NCI-H1930 (cell line): Measurements from ENCODE around the gene UVSSA.
"Not testable (repeated sequence)": the region's sequence is repeated elsewhere in the genome, so short reads cannot be mapped to it uniquely, and the experiment has no call there.

Experiments used
- DNase-seq, 2 experiments: peaks; one replicate each; lab custom pipeline; 2025; lab: John Stamatoyannopoulos, UW

UVSSA gene

GRCh38 chr4:1377606-1378261, 30.7 kb downstream of the UVSSA start:
- DNase-seq, result no peak

DNA sequence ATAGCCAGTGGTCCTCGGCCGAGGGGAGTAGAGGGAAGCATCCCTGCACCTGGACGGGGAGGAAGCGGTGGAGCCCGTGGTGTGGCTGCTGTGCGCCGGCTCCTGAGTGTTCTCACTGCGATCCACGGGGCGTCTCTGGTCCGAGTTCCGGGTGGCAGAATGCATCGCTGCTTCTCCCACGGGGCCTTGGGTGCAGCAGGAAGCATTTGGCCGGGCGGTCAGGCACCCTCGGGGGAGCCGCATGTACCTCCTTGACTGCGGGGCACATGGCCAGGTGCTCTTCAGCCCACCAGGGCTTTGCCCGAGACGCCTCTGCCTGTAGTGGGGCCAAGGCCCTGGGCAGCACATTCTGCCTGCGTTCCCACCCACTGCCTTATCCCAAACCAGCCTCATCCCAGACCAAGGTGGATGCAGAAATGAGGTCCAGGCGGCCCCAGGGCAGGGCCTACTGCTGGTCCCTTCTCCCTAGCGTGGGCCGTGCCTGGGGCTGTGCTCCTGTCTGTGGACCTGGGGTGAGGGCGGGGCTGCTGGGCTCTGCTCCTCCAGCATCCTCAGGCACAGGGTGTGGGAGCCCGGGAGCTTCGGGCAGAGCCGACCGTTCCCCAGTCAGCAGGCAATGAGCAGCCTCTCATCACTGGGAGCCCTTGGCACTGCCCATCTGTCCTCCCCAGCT, 31.7 kb downstream of the UVSSA start:
- no peak for DNase-seq

DNA sequence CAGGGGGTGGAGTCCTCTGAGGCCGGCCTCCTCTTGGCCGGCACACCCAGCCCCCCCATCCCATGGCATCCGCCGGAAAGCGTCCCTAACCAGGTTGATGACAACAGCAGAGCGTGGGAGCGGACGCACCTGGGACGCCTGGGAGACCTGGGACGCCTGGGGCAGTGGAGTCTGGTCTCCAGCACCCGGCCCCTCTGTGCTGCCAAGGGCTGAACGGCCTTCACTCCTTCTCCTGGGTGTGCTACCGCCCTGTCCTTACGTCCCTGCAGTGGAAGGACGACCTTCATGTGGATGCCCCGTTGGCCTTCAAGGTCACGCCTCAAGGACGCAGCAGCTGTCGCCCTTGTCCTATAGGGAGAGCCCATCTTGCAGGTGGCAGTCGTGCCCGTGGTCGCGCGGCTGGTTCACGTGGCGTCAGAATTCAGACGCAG, 32.4 kb downstream of the UVSSA start:
- DNase-seq, result no peak

- DNase-seq, result no peak
Observed at GRCh38 chr4:1379801-1380331, 32.9 kb downstream of the UVSSA start.

- DNase-seq, result no peak
Observed at GRCh38 chr4:1380368-1381151, 33.6 kb downstream of the UVSSA start.

DNA sequence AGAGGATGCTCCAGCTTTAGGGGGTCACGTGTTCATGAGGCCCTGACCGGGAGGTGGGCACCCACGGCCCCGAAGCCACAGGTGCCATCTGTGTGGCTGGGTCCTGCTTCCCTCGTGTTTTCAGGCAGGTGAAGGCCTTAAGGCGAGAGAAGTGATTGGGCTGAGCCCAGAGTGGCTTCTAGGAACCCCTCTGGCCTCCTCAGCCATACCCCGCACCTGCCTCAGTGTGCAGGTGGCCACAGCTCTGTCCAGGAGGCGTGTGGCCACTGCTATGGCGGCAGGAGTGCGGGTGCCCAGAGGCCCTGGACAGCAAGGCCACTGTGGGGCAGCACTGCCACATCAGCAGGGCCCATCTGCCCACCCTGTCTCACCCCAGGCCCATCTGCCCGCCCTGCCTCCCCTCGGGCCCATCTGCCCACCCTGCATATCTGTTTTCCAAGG, 34.2 kb downstream of the UVSSA start:
- no peak for DNase-seq

GRCh38 chr4:1381944-1382541, 35.0 kb downstream of the UVSSA start:
- no peak for DNase-seq

- no peak for DNase-seq
Observed at GRCh38 chr4:1382776-1383727, 36.0 kb downstream of the UVSSA start.

DNA sequence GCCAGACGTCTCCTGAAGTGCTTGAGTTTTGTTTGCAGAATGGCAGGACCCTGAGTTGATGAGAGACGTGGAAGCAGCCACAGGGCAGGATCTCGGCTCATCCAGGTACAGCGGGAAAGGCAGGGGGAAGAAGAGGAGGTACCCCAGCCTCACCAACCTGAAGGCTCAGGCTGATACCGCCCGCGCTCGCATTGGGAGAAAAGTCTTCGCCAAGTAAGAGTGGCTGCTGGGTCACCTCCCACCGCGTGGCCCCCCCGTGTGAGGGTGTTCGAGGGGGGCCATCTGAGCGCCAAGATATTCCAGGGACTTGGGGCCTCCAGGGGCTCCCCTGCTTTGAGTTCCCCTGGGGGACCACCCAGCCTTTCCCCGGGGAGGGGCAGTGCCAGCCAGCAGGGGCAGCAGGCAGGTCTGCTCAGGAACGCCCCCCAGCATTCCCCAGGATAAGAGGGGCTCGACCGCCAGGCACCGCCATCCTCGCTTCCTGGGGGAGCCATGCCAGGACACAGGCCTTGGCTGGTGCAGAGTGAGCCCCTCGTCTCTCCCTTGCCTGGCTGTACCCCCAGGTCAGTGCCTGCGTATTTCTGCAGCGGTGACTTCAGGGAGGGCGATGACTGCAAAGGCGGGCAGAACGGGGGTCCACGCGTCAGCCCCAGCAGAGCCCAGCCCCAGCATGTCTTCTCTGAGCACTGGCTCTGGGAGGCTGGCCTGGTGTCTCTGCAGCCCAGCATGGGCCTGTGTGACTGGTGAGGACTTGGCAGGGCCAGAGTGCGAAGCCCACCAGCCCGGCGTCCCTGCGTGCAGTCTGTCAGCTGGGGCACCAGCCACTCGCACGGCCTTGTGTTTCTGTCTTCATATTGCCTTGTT, 37.0 kb downstream of the UVSSA start:
- DNase-seq, result no peak

DNA sequence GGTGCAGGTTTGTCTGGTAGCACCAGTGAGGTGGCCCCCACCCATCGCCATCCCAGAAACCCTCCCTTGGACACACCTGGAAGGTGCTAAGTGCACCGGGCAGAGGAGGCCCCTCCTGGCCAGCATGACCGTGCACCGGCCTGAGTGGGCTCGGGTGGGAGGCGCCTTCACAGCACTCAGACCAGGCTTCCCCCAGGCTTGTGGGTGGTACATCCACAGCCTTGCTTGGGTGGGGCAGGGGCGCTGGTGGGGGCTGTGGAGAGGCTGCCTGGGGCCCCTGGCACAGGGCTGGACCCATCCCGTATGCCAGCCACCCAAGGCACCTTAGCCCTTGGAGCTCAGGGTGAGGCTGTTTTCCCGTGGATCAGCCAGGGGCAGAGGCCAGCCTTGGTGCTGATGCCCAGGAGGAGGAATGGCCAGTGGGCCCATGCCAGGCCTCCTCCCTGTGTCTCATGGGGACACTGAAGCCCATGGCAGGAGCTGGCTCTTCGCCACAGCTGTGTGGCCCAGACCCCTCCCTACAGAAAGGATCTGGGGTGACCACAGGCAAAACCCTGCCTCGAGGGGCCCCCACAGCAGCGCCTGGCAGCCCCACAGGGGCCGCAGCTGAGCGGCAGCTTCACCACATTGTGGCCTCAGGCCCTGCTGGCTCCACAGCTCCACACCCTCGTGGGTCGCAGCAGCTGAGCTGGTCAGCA, 37.8 kb downstream of the UVSSA start:
- no peak for DNase-seq

DNA sequence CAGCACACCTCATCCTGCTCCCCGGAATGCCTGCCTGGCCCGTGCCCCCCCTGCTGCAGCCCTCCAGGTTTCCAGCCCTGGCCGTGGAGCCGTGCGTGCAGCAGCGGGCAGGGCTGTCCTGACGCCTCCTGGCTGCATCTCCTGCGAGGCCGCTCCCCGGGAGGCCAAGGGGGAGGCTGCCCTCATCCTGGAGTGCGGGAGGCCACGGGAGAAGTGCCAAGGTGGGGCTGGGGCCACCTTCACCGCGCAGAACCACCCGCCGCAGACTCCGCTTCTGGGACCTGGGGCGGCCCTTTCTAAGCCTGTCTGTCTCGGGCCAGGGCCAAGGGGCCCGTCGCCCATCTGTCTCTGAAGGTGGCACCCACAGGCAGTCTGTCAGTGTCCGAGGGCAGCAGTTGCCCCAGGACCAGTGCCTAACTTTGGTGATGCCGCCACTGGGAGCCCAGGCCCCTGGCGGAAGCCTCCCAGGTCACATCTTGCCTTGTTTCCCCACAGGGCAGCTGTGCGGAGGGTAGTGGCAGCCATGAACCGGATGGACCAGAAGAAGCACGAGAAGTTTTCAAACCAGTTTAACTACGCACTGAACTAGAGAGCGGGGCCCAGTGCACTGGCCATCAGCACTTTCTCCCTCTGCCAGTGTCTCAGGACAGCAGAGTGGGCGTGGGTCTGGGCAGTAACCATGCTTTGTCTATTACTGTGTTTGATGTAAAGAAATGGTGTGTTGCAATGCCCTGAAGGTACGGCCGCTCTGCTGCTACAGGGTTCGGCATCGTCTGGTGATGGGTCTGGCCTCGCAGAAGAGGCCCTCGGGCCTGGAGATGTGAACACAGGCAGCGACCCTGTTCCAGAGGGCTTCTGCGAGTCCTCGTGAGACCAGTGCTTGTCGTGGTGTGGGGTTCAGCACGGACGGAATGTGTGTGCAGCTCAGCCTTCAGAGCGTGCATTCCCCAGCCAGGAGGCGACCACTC, 38.6 kb downstream of the UVSSA start:
- no peak for DNase-seq

DNA sequence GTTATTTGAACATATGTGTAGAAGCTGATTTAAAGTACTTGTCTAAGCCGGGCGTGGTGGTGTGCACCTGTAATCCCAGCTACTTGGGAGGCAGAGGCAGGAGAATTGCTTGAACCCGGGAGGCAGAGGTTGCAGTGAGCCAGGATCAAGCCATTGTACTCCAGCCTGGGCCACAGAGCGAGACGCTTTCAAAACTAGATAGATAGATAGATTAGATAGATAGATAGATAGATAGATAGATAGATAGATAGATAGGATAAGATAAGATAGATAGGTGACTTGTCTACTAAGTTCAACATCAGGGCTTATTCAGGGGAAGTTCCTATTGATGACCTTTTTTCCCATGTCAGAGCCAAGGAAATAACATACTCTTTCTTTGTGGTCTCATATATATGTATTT, 46.4 kb downstream of the UVSSA start:
- DNase-seq, result not testable (repeated sequence)

- DNase-seq, result no peak
Observed at GRCh38 chr4:1393866-1394265, 46.9 kb downstream of the UVSSA start.

DNA sequence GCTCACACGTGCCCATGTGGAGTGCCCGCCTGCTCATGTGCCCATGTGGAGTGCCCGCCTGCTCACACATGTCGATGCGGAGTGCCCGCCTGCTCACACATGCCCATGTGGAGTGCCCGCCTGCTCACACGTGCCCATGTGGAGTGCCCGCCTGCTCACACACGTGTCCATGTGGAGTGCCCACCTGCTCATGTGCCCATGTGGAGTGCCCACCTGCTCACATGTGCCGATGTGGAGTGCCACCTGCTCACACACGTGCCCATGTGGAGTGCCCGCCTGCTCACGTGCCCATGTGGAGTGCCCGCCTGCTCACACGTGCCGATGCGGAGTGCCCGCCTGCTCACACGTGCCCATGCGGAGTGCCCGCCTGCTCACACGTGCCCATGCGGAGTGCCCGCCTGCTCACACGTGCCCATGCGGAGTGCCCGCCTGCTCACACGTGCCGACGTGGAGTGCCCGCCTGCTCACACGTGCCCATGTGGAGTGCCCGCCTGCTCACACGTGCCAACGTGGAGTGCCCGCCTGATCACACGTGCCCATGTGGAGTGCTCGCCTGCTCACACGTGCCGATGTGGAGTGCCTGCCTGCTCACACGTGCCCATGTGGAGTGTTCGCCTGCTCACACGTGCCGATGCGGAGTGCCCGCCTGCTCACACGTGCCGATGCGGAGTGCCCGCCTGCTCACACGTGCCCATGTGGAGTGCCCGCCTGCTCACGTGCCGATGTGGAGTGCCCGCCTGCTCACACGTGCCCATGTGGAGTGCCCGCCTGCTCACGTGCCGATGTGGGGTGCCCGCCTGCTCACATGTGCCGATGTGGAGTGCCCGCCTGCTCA, 47.8 kb downstream of the UVSSA start:
- not testable (repeated sequence) for DNase-seq

DNA sequence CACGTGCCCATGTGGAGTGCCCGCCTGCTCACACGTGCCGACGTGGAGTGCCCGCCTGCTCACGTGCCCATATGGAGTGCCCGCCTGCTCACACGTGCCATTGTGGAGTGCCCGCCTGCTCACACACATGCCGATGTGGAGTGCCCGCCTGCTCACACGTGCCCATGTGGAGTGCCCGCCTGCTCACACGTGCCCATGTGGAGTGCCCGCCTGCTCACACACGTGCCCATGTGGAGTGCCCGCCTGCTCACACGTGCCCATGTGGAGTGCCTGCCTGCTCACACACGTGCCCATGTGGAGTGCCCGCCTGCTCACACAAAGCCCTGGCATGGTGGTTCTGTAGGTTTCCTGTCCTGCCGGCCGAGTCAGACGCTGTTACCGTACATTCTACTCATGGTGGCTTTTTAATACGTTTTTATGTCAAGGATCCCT, 48.4 kb downstream of the UVSSA start:
- not testable (repeated sequence) for DNase-seq

GRCh38 chr4:1395941-1396805, 49.2 kb downstream of the UVSSA start:
- DNase-seq, result no peak
